ENCODE results near the gene FRMD1.

The FRMD1 gene

DNA sequence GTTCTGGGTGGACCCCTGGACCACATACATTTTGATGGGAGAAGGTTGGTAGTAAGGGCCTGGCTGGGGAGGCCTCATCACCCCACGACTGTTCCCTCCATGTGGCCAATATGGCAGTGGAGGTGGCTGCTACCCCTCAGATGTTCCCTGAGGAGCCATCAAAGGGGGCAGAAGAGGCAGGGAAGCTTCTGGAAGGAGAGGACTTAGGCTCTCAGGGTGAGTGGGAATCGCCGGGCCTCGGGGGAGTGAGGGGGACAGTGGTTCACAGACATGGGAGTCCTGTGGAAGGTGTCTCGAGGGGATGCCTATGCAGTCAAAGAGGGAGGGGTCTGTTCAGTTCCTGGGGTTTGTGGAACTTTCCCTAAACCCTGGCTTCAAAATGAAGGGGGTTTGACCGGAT lies 32.9 kb upstream of the FRMD1 start:
- no peak for DNase-seq (ENCODE audit: low spot score)

- no peak for DNase-seq (ENCODE audit: low spot score)
These were observed 31.4 kb upstream of the FRMD1 start for GRCh38 chr6:168110437-168110836.

- DNase-seq (ENCODE audit: low spot score): no peak
These were observed 30.2 kb upstream of the FRMD1 start for GRCh38 chr6:168109171-168109570.

DNA sequence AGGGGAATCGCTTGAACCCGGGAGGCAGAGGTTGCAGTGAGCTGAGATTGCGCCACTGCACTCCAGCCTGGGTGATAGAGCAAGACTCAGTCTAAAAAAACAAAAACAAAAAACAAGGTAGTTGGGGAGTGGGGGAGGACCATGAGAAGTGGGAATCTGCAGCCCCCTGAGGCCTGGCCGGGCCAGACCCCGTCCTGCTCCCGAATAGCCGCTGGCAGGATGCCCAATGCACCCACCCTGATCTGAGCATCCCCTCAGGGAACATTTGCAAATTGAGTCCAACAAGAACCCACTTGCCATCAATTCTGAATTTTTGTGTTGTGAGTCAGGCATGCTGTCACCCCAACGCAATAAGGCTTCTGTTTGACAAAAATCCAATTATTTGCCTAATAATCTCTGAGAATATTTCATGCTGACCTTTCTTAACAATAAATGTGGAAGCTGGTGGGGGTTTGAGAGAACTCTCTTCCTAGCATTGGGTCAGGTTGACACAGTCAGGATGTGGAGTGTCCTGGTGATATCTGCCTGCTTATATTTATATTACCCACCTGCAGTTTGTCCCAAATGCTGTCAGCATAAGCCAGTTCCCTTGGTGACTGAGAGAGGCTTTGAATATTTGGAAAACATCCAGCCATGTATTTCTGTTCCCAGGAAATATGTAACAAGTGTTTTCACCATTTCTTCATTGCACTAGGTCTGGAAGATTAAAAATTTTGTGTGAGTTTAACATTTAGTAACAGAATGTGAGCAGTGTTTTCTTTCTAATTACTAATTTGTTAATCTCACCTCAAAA lies 28.4 kb upstream of the FRMD1 start:
- no peak for DNase-seq (ENCODE audit: low spot score)

DNA sequence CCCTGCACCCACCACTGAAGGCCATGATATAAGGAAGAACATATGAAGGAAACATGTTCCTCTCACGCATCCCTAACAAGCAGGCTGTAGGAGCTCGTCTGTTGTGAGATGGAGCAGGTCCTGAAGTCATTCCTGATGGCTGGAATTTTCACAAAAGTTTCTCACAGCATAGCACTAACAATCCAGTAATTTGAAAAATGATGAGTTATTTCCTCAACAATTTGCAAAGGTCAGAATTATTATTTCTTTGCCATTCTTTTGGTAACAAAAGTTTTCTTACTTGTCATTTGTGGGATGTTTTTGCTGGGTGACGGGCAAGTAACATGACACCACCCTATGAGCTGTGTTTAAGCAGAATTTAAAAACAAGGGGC lies 27.6 kb upstream of the FRMD1 start:
- no peak for DNase-seq (ENCODE audit: low spot score)

DNA sequence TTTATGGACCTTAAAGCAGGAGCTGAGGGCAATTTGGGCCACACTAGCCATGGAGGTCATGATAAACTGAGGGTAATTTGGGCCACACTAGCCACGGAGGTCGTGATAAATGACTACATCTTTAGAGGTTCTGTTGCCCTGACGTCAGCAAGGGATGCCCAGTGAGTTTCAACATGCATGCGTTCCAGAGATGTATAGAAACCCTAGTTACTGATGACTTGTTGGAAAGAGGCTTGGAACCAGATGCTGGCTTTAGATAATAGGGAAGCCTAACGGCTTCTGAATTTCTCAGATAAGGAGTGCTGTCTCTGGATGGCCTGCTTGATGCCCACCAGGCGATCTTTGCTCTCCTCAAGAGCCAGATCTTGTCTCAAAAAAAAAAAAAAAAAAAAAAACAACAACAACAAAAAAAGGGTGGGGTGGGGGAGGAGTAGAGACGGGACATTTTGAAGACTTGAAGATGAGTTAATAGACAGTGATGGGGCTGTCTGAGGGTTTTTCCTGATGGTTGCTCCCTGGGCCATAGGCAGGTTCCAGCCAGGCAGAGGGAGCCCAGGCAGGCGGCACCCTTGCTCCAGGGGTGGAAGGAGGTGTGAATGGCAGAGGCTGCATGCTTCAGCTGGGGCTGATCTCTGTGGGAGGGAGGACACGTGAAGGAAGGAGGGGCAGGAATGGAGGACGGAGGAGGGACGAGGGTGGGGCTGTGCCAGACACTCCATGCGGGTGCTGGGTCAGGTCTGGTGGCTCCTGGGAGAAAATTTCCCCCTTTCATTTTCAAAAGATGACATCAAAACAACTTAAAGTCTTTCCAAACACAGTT lies 27.0 kb upstream of the FRMD1 start:
- no peak for DNase-seq (ENCODE audit: low spot score)

GRCh38 chr6:168104636-168105035 lies 25.6 kb upstream of the FRMD1 start:
- DNase-seq (ENCODE audit: low spot score): no peak

GRCh38 chr6:168103050-168103830 lies 24.2 kb upstream of the FRMD1 start:
- no peak for DNase-seq (ENCODE audit: low spot score)

DNA sequence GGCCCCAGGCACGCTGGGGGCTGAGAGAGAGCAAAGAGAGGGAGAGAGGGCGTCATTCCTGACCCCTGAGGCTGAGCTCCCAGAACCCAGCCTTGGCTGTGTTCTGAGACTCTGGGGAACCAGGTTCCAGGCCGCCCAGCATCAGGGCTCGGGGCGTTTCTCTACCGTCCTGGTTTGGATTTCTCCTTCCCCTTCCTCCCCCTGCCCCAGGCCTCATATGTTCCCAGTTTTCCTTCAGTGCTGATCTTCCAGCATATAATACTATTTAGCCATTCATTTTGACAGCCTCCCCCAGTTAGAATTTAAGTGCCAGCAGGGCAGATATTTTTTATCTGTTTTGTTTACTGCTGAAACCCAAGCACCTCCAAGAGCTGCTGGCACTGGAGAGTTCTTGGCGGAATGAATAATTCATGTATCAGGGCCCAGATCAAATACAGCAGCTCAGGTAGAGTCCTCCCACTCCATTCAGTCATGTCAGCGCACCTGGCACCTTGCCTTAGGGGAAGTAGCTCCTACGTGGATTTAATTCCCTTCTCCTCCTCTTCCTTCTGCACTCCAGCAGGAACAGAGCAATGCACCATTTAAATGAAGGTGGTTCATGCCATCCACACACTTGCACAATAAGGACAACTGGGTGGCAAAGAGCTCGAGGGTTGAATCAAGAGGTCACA lies 23.4 kb upstream of the FRMD1 start:
- no peak for DNase-seq (ENCODE audit: low spot score)

GRCh38 chr6:168101590-168102314 lies 22.7 kb upstream of the FRMD1 start:
- DNase-seq (ENCODE audit: low spot score): no peak

GRCh38 chr6:168100803-168101589 lies 22.0 kb upstream of the FRMD1 start:
- DNase-seq (ENCODE audit: low spot score): no peak

DNA sequence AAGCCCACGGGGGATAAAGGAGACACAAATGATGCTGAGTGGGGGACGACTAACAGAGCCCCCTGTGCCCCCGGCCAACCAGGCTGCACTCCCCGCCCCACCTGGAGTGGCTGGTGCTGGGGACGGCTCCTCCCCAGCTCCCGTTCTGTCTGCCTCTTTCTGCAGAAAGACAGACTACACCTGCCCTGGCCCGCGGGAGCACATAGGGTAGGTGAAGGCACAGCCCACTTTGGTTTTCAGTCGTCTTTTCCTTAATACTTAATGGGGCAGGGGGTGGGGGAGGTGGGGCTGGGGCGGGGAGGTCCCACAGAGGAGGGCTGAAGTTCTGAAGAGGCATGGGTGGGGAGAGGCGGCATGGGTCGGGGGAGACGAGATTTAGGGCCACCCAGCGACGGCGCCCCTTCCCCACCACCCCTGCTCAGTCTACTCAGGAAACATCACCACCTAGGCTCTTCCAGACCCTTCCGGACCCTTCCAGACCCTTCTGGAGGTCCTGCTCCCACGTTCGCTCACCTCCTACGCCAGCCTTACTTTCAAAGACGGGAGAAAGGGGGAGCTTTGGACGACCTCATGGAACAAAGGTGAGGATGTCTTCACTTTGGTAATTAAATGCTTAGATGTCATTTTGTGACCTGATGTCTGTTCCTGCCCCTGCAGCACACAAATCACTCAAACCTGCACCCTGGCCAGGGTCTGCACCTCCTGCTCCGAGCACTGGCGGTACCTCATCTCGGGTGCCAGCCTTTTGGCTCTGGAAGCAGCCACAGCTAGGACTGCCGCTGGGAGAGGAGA lies 21.2 kb upstream of the FRMD1 start:
- no peak for DNase-seq (ENCODE audit: low spot score)

- DNase-seq (ENCODE audit: low spot score): no peak
These were observed 20.4 kb upstream of the FRMD1 start for GRCh38 chr6:168099201-168100010.

DNA sequence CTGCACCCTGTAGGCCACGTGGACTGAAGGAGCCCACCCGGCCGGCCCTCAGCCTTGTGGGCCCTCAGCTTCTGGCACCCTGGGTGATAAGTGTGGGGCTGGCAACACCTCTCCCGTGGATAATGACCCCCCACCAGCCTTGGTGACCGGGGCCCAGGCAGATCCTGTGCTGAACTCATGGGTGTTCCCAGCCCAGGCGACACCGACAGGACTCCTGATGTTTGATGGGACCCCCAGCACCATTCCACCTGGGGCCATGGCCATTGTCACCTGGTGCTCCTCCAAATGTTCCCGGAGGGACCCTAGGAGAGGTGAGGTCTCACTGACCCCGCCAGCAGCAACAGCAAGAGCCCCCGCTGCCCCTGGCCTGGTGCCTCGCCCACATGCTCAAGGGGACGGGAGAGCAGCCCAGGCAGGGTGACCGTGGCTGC lies 19.4 kb upstream of the FRMD1 start:
- DNase-seq (ENCODE audit: low spot score): no peak

GRCh38 chr6:168097621-168098430 lies 18.8 kb upstream of the FRMD1 start:
- no peak for DNase-seq (ENCODE audit: low spot score)

GRCh38 chr6:168097221-168097620 lies 18.2 kb upstream of the FRMD1 start:
- DNase-seq (ENCODE audit: low spot score): no peak

- no peak for DNase-seq (ENCODE audit: low spot score)
These were observed 17.3 kb upstream of the FRMD1 start for GRCh38 chr6:168096271-168096764.

Data from ecto neural progenitor cell (in vitro differentiated cells).